Right renal cortex interstitium (tissue), 3 donors: ENCODE results near the gene MRAS. TPM values are rescaled to one million over a fixed set of nuclear protein-coding genes. Genes with fewer than 3 reads are reported as not detected.
"Not testable (repeated sequence)": the region's sequence is repeated elsewhere in the genome, so short reads cannot be mapped to it uniquely, and the experiment has no call there.

ENCODE experiments used
- DNase-seq, 3 donors: peaks; one replicate each; pipeline ENCODE4 v3.0.0-alpha.2; 2013; ENCODE audit warnings: low read depth in 3 of 3, low spot score in 2 of 3
- polyA plus RNA-seq, 3 donors: library from polyadenylated mRNA; unstranded; fragments of 120-200 nt; gene quantifications; one replicate each; pipeline ENCODE4 v1.2.1, GENCODE V29; 2013; ENCODE audit not compliant: insufficient read length in 3 of 3

MRAS gene
- polyA plus RNA-seq, 3 donors = 31.3 to 34.6 (median 31.9) TPM

DNA sequence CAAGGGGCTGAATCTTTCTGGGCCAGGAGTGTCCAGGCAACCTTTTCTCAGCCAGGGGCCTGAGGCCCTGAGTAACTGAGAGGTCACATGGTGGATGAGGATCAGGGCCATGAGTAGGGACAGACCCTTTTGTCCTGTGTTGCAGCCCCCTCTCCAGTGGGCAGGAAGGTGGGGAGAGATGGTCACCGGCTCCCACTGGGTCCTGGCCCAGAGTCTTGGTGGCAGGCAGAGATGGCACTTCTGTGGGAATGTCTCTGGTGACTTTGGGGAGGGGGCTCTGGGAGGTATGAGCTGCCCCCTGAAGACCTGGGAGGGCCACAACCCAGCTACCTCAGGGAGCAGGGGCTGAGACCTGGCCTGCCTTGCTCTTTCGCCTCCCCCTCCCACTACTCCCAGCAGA lies 92.9 kb downstream of the MRAS start:
- DNase-seq = no peak

DNA sequence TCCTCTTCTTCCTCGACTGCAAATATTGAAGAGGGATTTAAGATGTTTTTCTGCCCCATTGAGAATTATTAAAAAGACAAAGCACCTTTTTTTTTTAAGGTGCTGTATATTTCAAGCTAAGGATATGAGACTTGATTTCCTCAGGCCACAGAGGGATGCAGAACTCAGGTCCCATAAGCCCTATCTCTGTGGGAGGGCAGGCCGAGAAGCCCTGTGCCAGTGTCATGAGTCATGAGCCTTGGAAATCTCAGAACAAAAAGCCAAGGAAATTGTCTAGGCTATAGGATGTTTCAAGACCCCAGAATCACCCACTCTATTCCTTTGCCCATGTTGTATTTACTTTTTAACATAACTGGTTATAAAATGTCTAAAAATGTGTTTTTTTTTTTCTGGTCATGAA lies 93.4 kb downstream of the MRAS start:
- no peak for DNase-seq

DNA sequence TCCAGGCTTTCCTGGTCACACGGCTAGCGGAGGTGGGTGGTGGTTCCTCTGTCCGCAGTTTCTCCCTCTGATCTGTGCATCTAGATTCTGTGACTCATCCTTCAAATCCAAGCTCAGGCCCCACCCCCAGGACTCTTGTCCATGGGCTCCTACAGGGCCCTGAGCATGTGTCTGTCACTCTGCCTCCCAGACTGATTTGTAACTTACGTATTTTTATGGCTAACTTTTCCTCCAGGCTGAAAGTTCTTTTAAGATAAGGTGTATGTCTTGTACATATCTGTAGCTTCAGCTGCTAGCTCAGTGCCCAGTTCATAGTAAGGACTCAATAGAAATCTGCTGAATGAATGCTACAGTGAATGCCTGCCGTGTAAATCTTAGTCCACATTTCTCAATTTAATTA lies 94.1 kb downstream of the MRAS start:
- DNase-seq = no peak

DNA sequence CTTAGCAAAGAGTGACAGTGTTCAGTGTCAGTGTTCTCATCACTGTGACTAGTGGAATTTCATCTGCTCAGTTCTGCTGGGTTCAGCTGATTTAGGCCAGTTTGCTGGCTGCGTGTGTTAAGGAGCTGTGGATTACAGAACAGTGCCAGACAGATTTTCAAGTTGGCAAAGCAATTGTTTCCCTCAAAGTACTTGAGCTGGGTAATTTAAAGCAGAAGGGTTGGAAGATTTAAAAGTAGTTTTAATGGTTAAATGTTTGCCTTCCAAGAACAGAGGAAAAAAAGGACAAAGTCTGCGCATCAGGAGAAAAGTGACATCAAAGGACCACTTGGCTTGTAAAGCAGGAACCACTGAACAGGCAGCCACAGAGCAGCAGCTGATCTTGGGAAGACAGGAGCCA lies 94.7 kb downstream of the MRAS start:
- no peak for DNase-seq

DNA sequence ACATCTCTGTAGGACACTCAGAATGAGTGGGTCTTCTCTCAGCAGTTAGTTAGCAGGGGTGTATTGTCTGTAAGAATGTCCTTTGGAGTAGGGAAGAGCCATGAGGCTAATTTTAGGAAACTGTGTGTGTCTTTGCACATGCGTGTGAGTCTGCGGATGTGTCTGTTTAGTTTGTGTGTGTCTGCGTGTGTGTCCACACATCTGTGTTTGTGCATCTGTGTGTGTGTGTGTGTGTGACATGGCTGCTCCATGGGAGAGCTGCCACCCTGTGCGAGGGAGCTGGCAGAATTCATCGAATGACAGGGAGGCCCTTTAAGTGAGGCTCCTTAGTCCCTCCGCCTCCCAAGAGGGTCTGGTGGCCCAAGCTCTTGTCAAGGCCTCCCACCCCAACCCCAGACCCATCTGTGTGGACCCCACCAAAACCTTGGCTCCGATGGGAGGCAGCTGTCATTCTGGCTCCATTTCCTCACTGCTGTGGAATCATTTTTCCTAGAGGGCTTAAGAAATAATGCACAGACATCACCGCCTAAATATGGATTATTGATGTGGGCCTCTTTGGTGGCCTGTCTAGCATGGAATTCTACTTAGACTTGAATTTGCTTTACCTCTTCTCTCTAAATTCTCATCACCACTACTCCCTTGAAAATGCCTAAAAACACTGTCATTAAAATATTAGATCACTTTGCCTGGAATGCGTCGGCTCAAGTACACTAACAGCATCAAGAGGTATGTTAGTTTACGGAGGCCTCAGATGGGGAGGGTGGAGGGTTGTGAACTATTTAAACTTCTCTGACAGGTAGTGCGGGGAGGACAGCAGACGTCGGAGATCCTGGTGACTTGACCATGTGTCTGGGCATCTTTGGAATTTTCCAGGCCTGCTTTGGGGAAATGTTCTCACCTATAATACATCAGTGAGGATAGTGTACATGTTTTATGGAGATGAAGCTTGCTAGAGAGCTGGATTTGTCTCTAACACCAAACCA lies 95.4 kb downstream of the MRAS start:
- no peak for DNase-seq

DNA sequence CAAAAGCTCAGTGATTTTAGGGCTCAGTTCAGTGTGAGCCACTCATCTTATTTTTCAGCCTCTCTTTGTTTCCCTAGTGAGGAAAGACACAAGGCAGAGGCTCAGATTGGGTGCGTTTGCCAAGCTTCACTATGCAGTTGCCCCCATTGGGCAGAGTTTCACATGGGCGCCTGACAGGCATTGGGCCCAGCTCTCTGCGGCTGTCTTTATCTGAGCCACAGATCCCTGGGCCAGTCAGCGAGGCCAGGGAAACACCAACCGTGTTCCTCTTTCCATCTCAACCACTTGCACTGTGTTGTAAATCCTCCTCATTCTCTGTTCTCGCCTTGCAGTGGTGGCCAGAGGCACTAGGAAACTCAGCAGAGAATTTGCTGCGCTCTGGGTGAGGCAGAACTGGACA lies 96.9 kb downstream of the MRAS start:
- no peak for DNase-seq

DNA sequence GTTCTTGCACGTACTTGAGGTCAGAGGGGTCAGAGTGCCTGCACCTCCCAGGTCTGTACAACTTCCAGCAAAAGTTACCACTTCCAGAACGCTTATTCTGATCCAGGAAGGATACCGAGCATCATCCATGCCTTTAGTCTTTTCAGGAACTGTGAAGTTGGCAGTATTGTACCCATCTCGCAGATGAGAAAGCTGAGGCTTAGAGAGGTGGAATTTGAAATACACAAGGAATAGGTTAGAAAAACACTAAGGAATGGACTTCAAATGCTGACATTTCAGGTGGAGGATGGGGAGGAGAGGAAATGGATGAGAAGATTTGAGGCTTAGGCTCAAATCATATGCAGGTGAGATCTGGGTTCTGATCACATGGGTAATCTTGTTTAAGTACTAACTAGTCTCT lies 97.3 kb downstream of the MRAS start:
- DNase-seq = no peak

DNA sequence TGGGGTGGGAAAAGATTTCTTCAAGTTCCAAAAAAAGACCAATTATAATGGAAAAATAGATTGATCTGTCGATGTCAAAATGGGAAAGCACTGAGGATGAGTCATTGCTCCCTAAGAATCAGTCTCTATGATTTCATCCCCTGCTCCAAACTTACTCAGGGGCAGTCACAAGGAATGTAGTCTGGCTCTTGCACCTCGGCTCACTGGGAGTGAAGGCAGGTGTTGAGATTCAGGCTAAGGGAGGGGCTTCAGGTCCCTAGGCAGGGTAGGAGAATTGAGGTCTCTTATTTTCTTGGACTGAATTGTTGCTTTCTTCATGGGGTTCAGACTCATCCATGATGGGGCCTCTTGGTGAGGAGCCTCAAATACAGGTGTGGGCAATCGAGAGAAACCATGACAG lies 100.3 kb downstream of the MRAS start:
- DNase-seq = no peak

DNA sequence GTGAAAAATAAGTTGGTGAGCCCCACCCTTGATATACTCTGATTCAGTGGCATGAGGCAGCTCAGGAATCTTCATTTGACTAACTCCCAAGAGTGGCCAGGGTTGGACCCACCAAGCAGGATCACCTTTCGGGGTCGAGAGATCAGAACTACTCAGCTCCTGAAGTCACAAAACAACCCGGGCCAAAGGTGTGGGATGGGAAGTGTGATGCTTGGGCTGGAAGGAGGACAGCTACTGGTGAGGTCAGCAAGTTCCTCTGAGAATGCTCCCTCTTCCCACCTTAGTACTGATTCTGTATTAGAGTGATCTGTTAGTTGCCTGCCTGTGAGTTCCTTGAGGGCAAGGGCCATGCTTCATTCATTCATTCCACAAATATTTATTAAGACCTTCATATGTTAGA lies 101.1 kb downstream of the MRAS start:
- DNase-seq = no peak

DNA sequence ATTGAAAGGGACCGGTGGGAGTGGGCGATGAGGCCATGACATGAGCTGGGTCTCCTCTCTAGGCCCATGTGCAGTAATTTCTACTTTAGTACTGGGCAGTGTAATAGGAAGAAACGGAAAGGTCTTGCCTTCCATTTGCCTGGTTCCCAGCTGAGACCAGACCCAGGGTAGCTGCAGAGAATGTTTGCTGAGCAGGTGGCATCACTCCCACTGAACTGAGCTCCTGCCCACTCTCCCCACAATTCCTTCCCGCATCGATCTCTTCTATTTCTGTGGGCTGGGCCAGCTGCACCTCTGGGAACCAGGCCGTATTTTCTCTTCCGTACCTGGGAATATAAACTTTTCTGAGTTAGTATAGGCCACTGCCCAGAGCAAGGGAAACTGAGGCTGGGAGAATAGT lies 101.8 kb downstream of the MRAS start:
- DNase-seq = no peak

DNA sequence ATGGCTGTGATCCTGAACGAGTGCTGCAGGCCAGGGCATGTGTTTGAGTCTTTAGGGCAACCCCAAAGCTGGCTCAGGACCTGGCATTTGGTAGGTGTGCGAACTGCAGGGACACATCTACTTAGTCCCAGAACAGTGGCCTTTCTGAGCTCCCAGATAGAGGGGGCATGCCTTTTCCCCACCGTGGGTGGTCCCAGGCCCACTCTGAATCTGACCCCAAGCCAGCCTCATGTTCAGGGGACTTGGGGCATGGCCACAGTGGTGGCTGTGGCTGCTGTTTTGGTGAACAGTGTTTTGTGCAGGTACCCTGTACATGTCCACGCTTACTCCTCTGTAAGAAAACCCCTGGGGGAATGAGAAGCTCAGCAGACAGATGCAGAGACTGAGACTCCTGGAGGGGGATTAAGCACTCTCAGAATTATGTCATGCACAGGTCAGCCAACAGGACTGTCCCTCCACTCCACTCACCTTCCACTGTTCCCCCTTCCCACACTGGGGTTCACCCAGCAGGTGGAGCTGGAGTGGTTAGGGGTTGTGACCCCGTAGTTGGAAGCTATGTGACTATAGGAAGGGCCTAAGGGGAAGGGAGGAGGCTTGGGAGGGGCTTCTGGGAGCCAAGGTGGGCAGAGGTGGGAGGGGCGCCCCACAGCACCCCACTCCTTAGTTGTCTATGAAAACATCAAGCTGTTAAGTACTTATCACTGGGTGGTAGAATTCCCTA lies 102.5 kb downstream of the MRAS start:
- no peak for DNase-seq

DNA sequence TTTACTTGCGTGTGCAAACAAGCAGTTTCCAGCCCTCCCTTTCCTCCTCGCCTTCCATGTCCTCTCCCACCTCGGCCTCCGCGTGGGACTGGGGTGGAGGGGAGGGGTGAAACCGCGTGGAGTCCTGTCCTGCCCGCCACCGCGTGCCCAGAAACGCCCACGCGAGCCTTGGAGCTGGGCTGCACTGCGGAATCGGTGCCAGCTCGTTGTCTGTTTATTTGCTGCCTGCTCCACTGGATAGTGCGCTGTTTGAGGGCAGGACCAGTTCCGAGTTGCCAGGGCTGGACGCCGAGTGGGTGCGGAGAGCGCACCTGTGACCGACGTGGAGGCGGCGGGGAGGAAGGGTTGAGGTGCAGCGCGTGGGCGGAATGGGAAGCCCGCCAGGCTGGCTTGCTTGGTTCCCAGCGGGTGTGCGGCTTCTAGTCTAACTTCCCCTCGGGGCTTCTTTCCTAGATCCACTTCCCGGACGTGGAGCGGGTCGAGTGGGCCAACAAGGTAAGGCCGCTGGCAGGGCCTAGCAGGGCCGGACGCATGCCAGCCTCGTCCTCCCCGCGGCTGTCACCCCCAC lies 103.3 kb downstream of the MRAS start:
- DNase-seq = no peak

DNA sequence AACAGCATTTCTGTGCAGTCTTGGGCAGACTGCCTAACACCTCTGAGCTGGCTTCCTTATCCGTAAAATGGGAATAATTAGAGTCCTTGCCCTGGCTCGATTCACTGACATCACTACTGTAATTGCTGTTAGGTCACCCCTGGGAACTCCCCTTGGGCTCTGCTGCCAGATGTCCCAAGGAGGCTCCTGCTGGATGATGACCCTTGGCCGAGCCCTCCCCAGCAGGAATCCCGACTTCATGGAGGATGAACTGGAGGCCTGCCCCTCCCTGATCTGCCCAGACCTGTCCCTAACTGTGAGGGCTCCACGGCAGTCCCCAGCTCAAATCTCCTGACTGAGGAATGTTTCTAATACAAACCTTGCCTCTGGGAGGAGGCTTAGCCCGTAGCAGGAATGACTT lies 104.1 kb downstream of the MRAS start:
- DNase-seq = no peak

DNA sequence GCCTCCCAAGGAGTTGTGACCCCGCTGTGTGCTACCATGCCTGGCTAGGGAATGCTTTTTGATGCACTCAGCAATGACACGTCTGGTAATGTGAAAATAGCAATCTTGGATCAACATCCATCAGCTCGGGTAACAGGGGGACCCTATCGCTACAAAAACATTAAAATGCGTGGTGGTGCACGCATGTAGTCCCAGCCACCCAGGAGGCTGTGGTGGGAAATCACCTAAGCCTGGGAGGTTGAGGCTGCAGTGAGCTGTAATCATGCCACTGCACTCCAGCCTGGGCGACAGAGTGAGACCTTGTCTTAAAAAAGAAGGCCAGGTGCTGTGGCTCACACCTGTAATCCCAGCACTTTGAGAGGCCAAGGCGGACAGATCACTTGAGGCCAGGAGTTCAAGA lies 105.6 kb downstream of the MRAS start:
- DNase-seq = not testable (repeated sequence)

Other genes starting within 250 kb of the MRAS start
- 10 to 100 TPM; 12.7 to 14.9 (median 13.3) TPM for gene DZIP1L, start 233.0 kb upstream of the MRAS start, polyA plus RNA-seq
- 1 to 10 TPM in 1 of 3 donors, under 1 TPM in 2; 0.83 to 1.4 (median 0.96) TPM for gene A4GNT, start 216.2 kb upstream of the MRAS start, polyA plus RNA-seq
- gene DBR1, start 173.7 kb upstream of the MRAS start, polyA plus RNA-seq = 10 to 100 TPM; 19.9 to 21.8 (median 20.1) TPM
- gene ARMC8, start 161.3 kb upstream of the MRAS start, polyA plus RNA-seq = 10 to 100 TPM; 55.9 to 58.6 (median 57.9) TPM
- 1 to 10 TPM; 2.0 to 2.7 (median 2.4) TPM for gene NME9, start 18.7 kb upstream of the MRAS start, polyA plus RNA-seq
- gene ESYT3, start 86.0 kb downstream of the MRAS start, polyA plus RNA-seq = 1 to 10 TPM; 1.1 to 1.4 (median 1.2) TPM
- 10 to 100 TPM; 36.4 to 43.6 (median 39.4) TPM for gene CEP70, start 245.7 kb downstream of the MRAS start, polyA plus RNA-seq